Neural progenitor cell (in vitro differentiated cells): ENCODE measurements around the gene KIF16B.

Experiments used
- EZH2 ChIP-seq: fragments of 200-600 bp; sonication (generic); IDR thresholded peaks from 2 replicates; pipeline ENCODE4 v1.6.1; 2017; ENCODE audit warnings: antibody characterized with exemption, mild to moderate bottlenecking, moderate library complexity
- TF ChIP-seq, protein P1 (sequence below): fragments of 200-600 bp; sonication (generic); IDR thresholded peaks from 2 replicates; pipeline ENCODE4 v1.5.1; 2017; ENCODE audit warnings: antibody characterized with exemption, mild to moderate bottlenecking

DNA sequence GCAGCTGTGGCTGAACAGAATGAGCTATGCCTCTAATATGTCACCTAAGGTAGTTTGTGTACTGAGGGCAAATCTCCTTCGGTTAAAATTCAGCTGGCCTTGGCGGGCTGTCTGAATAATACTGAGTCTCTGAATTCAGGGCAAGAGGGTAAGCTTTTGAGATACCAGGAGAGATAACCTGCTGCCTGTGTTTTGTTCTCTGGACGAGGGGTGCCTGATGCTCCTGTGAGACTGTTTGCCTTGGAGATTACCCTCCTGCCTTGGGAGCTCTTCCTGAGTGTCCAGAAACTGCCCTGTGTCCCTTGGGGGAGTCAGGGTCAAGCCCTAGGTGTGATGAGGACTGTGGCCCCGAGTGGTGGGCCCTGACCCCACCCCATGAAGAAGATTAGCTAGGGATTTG is 282.9 kb downstream of the KIF16B start:
- TF ChIP-seq, protein P1, sequence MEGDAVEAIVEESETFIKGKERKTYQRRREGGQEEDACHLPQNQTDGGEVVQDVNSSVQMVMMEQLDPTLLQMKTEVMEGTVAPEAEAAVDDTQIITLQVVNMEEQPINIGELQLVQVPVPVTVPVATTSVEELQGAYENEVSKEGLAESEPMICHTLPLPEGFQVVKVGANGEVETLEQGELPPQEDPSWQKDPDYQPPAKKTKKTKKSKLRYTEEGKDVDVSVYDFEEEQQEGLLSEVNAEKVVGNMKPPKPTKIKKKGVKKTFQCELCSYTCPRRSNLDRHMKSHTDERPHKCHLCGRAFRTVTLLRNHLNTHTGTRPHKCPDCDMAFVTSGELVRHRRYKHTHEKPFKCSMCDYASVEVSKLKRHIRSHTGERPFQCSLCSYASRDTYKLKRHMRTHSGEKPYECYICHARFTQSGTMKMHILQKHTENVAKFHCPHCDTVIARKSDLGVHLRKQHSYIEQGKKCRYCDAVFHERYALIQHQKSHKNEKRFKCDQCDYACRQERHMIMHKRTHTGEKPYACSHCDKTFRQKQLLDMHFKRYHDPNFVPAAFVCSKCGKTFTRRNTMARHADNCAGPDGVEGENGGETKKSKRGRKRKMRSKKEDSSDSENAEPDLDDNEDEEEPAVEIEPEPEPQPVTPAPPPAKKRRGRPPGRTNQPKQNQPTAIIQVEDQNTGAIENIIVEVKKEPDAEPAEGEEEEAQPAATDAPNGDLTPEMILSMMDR: no peak
- no peak for TF ChIP-seq EZH2
